Limb (tissue), 2 donors: ENCODE measurements around the gene HMGN3.
"Not testable (repeated sequence)": the region's sequence is repeated elsewhere in the genome, so short reads cannot be mapped to it uniquely, and the experiment has no call there.

ENCODE experiments used
- DNase-seq, 2 donors: peaks; one replicate each; pipeline ENCODE4 v3.0.0-alpha.2; 2016; ENCODE audit errors: extremely low spot score in 2 of 2

Gene HMGN3

GRCh38 chr6:79234150-79235022 lies at the start of gene HMGN3:
Gene HMGN3 (minus strand): TSS chr6:79234682.
- peak; percentile 94 for DNase-seq

- DNase-seq, result no peak
These were observed 46.3 kb upstream of the HMGN3 start for GRCh38 chr6:79280756-79281155.

GRCh38 chr6:79277109-79277508 lies 42.6 kb upstream of the HMGN3 start:
- DNase-seq, result no peak

- DNase-seq, result peak in 1 of 2 donors; percentile 45
These were observed 35.4 kb upstream of the HMGN3 start for GRCh38 chr6:79269877-79270276.

- no peak for DNase-seq
These were observed 32.6 kb upstream of the HMGN3 start for GRCh38 chr6:79267128-79267527.

- no peak for DNase-seq
These were observed 31.6 kb upstream of the HMGN3 start for GRCh38 chr6:79266051-79266450.

GRCh38 chr6:79263359-79263758 lies 28.9 kb upstream of the HMGN3 start:
- DNase-seq, result no peak

GRCh38 chr6:79261666-79262065 lies 27.2 kb upstream of the HMGN3 start:
- DNase-seq, result no peak

GRCh38 chr6:79260772-79261171 lies 26.3 kb upstream of the HMGN3 start:
- no peak for DNase-seq

GRCh38 chr6:79257381-79258205 lies 23.1 kb upstream of the HMGN3 start:
- no peak for DNase-seq

GRCh38 chr6:79256770-79257169 lies 22.3 kb upstream of the HMGN3 start:
- not testable (repeated sequence) for DNase-seq

- DNase-seq, result not testable (repeated sequence)
These were observed 20.6 kb upstream of the HMGN3 start for GRCh38 chr6:79255086-79255485.

GRCh38 chr6:79250559-79250958 lies 16.1 kb upstream of the HMGN3 start:
- no peak for DNase-seq

GRCh38 chr6:79250107-79250514 lies 15.6 kb upstream of the HMGN3 start:
- DNase-seq, result no peak

- no peak for DNase-seq
These were observed 14.7 kb upstream of the HMGN3 start for GRCh38 chr6:79249136-79249535.

GRCh38 chr6:79246891-79247290 lies 12.4 kb upstream of the HMGN3 start:
- no peak for DNase-seq

- DNase-seq, result no peak
These were observed 6.7 kb upstream of the HMGN3 start for GRCh38 chr6:79241228-79241627.

- DNase-seq, result no peak
These were observed 6.0 kb upstream of the HMGN3 start for GRCh38 chr6:79240509-79240908.

GRCh38 chr6:79239536-79240168 lies 5.2 kb upstream of the HMGN3 start:
- no peak for DNase-seq

GRCh38 chr6:79238919-79239318 lies 4.4 kb upstream of the HMGN3 start:
- no peak for DNase-seq

GRCh38 chr6:79236711-79237110 lies 2.2 kb upstream of the HMGN3 start:
- DNase-seq, result no peak

- DNase-seq, result peak; percentile 82 to 88
These were observed 802 bp downstream of the HMGN3 start for GRCh38 chr6:79233611-79234149.
